Measurements from ENCODE around the gene NSUN5. TPM values are rescaled to one million over a fixed set of nuclear protein-coding genes. Genes with fewer than 3 reads are reported as not detected.
"Not testable (repeated sequence)": the region's sequence is repeated elsewhere in the genome, so short reads cannot be mapped to it uniquely, and the experiment has no call there.

NSUN5 gene
- total and polyA plus RNA-seq, 2 donors (not counting 1 experiment from before 2014, with no cell fraction given) = 6.6 to 17.5 TPM

DNA sequence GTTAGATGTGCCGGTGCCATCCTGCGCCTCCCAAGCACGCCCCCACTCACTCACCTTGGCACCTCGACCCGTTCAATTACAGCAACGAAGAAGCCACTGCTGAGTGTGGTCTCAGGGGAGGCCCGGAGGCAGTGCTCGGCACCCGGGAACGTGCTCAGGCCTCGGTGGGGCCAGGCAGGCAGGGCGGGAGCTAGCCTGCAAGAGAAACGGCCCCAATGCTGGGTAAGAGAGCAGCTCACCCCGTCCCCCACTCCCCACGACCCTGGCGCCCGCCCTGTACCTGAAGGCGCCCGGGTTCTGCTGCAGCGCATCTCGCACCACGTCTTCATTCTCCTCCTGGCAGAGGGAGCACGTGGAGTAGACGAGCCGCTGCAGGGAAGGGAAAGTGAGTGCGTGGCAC, 5.1 kb downstream of the NSUN5 start:
- Histone ChIP-seq H3K9me3 (ENCODE audit: control insufficient read depth, insufficient read depth, low read depth, low read length) (no peaks in the 10 kb centered on the region), H3K27ac (ENCODE audit: insufficient read depth, low read length) (no peak overlapping the region), H3K36me3 (ENCODE audit: control insufficient read depth, insufficient read depth, low read length) (no peaks in the 10 kb centered on the region), H3K27me3 (ENCODE audit: control insufficient read depth, insufficient read depth, low read length) (no peaks in the 10 kb centered on the region), H2AFZ (ENCODE audit: low read length) (no peak overlapping the region), H3K4me1 (ENCODE audit: control insufficient read depth, extremely low read depth, insufficient read depth, low read length) (no peaks in the 10 kb centered on the region), H4K20me1 (ENCODE audit: control insufficient read depth, extremely low read depth, insufficient read depth, low read length) (no peaks in the 10 kb centered on the region), H3K4me3 (replicated peaks in 1 of 4; ENCODE audit: control extremely low read depth in 1 of 4, insufficient read depth in 1 of 4, low read depth in 3 of 4, low read length in 4 of 4) (no peak overlapping the region), H3K9ac (ENCODE audit: insufficient read depth, low read length) (no peak overlapping the region), H3K79me2 (ENCODE audit: control insufficient read depth, insufficient read depth, low read length) (peaks cover 3% of the 10 kb centered on the region), H3K4me2 (ENCODE audit: extremely low read depth, insufficient read depth, low read length) (no peak overlapping the region)
- DNase-seq (ENCODE audit: low read depth in 2 of 2) = no peak
- no peak for TF ChIP-seq EZH2 (IDR thresholded peaks at IDR 0.05; ENCODE audit: low read length, missing control alignments)

DNA sequence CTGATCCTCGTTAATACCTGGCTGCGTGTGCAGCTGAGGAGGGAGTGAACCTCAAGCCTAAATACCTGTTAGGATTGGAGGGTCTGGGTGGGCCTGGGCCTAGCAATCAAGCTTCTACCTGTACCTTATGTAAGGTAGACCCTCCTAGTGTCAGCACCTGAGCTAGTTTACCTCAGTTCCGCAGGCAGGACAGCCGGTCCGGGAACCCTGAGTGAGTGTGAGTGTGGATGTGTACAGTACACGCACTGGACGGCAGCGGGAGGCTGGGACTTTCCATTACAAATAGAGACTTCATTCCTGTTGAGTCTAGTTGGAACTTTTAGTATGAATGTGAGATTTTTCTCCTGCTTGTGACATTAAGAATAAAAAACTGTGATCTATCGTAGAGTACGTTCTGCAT, 5.8 kb downstream of the NSUN5 start:
- not testable (repeated sequence) for H3K79me2 ChIP-seq (ENCODE audit: control insufficient read depth, insufficient read depth, low read length); H4K20me1 ChIP-seq (ENCODE audit: control insufficient read depth, extremely low read depth, insufficient read depth, low read length); H3K4me2 ChIP-seq (ENCODE audit: extremely low read depth, insufficient read depth, low read length); DNase-seq (ENCODE audit: low read depth in 2 of 2); H3K9me3 ChIP-seq (ENCODE audit: control insufficient read depth, insufficient read depth, low read depth, low read length); H3K4me3 ChIP-seq (replicated peaks in 1 of 4; ENCODE audit: control extremely low read depth in 1 of 4, insufficient read depth in 1 of 4, low read depth in 3 of 4, low read length in 4 of 4); H3K27me3 ChIP-seq (ENCODE audit: control insufficient read depth, insufficient read depth, low read length); H3K4me1 ChIP-seq (ENCODE audit: control insufficient read depth, extremely low read depth, insufficient read depth, low read length); H2AFZ ChIP-seq (ENCODE audit: low read length); H3K36me3 ChIP-seq (ENCODE audit: control insufficient read depth, insufficient read depth, low read length); H3K9ac ChIP-seq (ENCODE audit: insufficient read depth, low read length); H3K27ac ChIP-seq (ENCODE audit: insufficient read depth, low read length)

DNA sequence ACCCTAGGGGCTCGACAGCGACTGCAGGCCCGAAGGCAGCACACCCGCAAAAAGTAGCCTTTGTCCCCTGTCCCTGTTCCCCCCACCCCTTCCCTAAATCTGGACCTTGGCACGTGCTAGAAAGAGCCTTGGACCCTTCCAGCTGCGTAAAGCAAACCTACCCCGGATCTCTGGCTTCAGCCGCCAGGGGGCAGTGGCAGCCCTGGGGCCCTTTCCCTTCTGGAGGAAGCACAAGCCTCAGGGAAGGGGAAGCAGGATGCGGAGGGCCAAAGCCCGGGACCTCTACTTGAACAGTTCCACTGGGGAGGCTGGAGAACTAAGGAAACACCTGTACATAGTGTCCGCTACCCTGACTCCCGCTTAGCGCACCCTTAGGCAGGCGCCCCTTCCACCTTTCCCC, 7.5 kb downstream of the NSUN5 start:
- not testable (repeated sequence) for H3K4me3 ChIP-seq (replicated peaks in 1 of 4; ENCODE audit: control extremely low read depth in 1 of 4, insufficient read depth in 1 of 4, low read depth in 3 of 4, low read length in 4 of 4); H2AFZ ChIP-seq (ENCODE audit: low read length); H4K20me1 ChIP-seq (ENCODE audit: control insufficient read depth, extremely low read depth, insufficient read depth, low read length); DNase-seq (ENCODE audit: low read depth in 2 of 2); H3K9ac ChIP-seq (ENCODE audit: insufficient read depth, low read length); H3K9me3 ChIP-seq (ENCODE audit: control insufficient read depth, insufficient read depth, low read depth, low read length); H3K27me3 ChIP-seq (ENCODE audit: control insufficient read depth, insufficient read depth, low read length); H3K27ac ChIP-seq (ENCODE audit: insufficient read depth, low read length); H3K36me3 ChIP-seq (ENCODE audit: control insufficient read depth, insufficient read depth, low read length); H3K4me2 ChIP-seq (ENCODE audit: extremely low read depth, insufficient read depth, low read length); H3K4me1 ChIP-seq (ENCODE audit: control insufficient read depth, extremely low read depth, insufficient read depth, low read length); H3K79me2 ChIP-seq (ENCODE audit: control insufficient read depth, insufficient read depth, low read length)

DNA sequence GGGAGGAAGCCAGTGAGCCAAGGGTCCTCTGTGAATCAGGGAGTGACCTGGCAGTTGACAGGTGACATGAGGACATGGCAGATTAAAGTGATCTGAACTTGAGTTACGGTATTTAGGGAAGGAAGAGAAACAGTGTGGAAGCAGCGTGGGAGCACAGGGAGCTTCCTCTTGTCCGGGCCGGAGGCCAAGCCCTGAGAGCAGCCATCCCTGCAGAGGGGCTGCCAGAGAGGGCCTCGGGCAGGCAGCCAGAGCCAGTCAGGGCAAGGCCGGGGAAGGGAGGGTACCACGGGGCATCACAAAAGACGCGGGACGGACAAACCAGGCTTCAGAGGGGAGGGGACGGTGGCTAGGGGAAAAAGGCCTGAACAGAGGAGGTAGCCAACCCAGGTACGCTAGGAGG, 8.8 kb downstream of the NSUN5 start:
- not testable (repeated sequence) for H3K4me1 ChIP-seq (ENCODE audit: control insufficient read depth, extremely low read depth, insufficient read depth, low read length); H3K4me2 ChIP-seq (ENCODE audit: extremely low read depth, insufficient read depth, low read length); H3K36me3 ChIP-seq (ENCODE audit: control insufficient read depth, insufficient read depth, low read length); H4K20me1 ChIP-seq (ENCODE audit: control insufficient read depth, extremely low read depth, insufficient read depth, low read length); H3K27ac ChIP-seq (ENCODE audit: insufficient read depth, low read length); DNase-seq (ENCODE audit: low read depth in 2 of 2); H3K9me3 ChIP-seq (ENCODE audit: control insufficient read depth, insufficient read depth, low read depth, low read length); H2AFZ ChIP-seq (ENCODE audit: low read length); H3K9ac ChIP-seq (ENCODE audit: insufficient read depth, low read length); H3K79me2 ChIP-seq (ENCODE audit: control insufficient read depth, insufficient read depth, low read length); H3K4me3 ChIP-seq (replicated peaks in 1 of 4; ENCODE audit: control extremely low read depth in 1 of 4, insufficient read depth in 1 of 4, low read depth in 3 of 4, low read length in 4 of 4); H3K27me3 ChIP-seq (ENCODE audit: control insufficient read depth, insufficient read depth, low read length)

DNA sequence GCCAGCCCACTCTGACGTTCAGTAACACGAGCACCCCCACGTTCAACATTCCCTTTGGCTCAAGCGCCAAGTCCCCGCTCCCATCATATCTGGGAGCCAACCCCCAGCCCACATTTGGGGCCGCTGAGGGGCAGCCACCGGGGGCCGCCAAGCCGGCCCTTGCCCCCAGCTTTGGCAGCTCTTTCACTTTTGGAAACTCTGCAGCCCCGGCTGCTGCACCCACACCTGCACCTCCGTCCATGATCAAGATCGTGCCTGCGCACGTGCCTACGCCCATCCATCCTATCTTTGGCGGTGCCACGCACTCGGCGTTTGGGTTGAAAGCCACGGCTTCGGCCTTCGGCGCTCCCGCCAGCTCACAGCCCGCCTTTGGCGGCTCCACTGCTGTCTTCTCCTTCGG, 10.9 kb downstream of the NSUN5 start:
- not testable (repeated sequence) for H4K20me1 ChIP-seq (ENCODE audit: control insufficient read depth, extremely low read depth, insufficient read depth, low read length); H3K4me1 ChIP-seq (ENCODE audit: control insufficient read depth, extremely low read depth, insufficient read depth, low read length); H3K9ac ChIP-seq (ENCODE audit: insufficient read depth, low read length); H2AFZ ChIP-seq (ENCODE audit: low read length); H3K27me3 ChIP-seq (ENCODE audit: control insufficient read depth, insufficient read depth, low read length); H3K4me3 ChIP-seq (replicated peaks in 1 of 4; ENCODE audit: control extremely low read depth in 1 of 4, insufficient read depth in 1 of 4, low read depth in 3 of 4, low read length in 4 of 4); H3K27ac ChIP-seq (ENCODE audit: insufficient read depth, low read length); H3K9me3 ChIP-seq (ENCODE audit: control insufficient read depth, insufficient read depth, low read depth, low read length); H3K79me2 ChIP-seq (ENCODE audit: control insufficient read depth, insufficient read depth, low read length); H3K4me2 ChIP-seq (ENCODE audit: extremely low read depth, insufficient read depth, low read length); DNase-seq (ENCODE audit: low read depth in 2 of 2); H3K36me3 ChIP-seq (ENCODE audit: control insufficient read depth, insufficient read depth, low read length)

DNA sequence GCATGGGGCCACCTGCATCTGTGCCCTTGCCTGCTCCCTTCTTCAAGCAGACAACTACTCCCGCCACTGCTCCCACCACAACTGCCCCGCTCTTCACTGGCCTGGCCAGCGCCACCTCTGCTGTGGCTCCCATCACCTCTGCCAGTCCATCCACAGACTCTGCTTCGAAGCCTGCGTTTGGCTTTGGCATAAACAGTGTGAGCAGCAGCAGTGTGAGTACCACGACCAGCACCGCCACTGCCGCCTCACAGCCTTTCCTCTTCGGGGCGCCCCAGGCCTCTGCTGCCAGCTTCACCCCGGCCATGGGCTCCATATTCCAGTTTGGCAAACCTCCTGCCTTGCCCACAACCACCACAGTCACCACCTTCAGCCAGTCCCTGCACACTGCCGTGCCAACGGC, 11.4 kb downstream of the NSUN5 start:
- H3K4me1 ChIP-seq (ENCODE audit: control insufficient read depth, extremely low read depth, insufficient read depth, low read length); H3K4me2 ChIP-seq (ENCODE audit: extremely low read depth, insufficient read depth, low read length); H3K4me3 ChIP-seq (replicated peaks in 1 of 4; ENCODE audit: control extremely low read depth in 1 of 4, insufficient read depth in 1 of 4, low read depth in 3 of 4, low read length in 4 of 4); H3K9me3 ChIP-seq (ENCODE audit: control insufficient read depth, insufficient read depth, low read depth, low read length); H3K79me2 ChIP-seq (ENCODE audit: control insufficient read depth, insufficient read depth, low read length); H3K27me3 ChIP-seq (ENCODE audit: control insufficient read depth, insufficient read depth, low read length); H3K9ac ChIP-seq (ENCODE audit: insufficient read depth, low read length); H4K20me1 ChIP-seq (ENCODE audit: control insufficient read depth, extremely low read depth, insufficient read depth, low read length); H3K36me3 ChIP-seq (ENCODE audit: control insufficient read depth, insufficient read depth, low read length); DNase-seq (ENCODE audit: low read depth in 2 of 2); H3K27ac ChIP-seq (ENCODE audit: insufficient read depth, low read length); H2AFZ ChIP-seq (ENCODE audit: low read length): not testable (repeated sequence)

DNA sequence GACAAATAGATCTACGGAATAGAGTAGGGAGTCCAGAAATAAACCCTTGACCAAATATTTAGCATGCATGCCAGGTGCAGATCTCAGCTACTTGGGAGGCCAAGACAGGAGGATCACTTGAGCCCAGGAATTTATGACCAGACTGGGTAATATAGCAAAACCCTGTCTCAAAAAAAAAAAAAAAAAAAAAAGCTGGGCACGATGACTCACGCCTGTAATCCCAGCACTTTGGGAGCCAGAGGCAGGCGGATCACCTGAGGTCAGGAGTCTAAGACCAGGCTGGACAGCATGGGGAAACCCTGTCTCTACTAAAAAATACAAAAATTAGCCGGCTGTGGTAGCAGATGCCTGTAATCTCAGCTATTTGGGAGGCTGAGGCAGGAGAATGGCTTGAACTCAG, 31.4 kb downstream of the NSUN5 start:
- not testable (repeated sequence) for H3K4me3 ChIP-seq (replicated peaks in 1 of 4; ENCODE audit: control extremely low read depth in 1 of 4, insufficient read depth in 1 of 4, low read depth in 3 of 4, low read length in 4 of 4); H3K4me1 ChIP-seq (ENCODE audit: control insufficient read depth, extremely low read depth, insufficient read depth, low read length); H3K9me3 ChIP-seq (ENCODE audit: control insufficient read depth, insufficient read depth, low read depth, low read length); H3K36me3 ChIP-seq (ENCODE audit: control insufficient read depth, insufficient read depth, low read length); DNase-seq (ENCODE audit: low read depth in 2 of 2); H3K9ac ChIP-seq (ENCODE audit: insufficient read depth, low read length); H3K79me2 ChIP-seq (ENCODE audit: control insufficient read depth, insufficient read depth, low read length); H2AFZ ChIP-seq (ENCODE audit: low read length); H4K20me1 ChIP-seq (ENCODE audit: control insufficient read depth, extremely low read depth, insufficient read depth, low read length); H3K4me2 ChIP-seq (ENCODE audit: extremely low read depth, insufficient read depth, low read length); H3K27ac ChIP-seq (ENCODE audit: insufficient read depth, low read length); H3K27me3 ChIP-seq (ENCODE audit: control insufficient read depth, insufficient read depth, low read length)

Data from fibroblast of lung (primary cell).